ENCODE measurements around the gene MYO15B. TPM values are rescaled to one million over a fixed set of nuclear protein-coding genes. Genes with fewer than 3 reads are reported as not detected.

The MYO15B gene
- 267 TPM for total RNA-seq

- no peak for DNase-seq (ENCODE audit: low spot score)
Observed at GRCh38 chr17:75587675-75588595, at the start of gene MYO15B. MYO15B (plus strand) TSS chr17:75587800; CDS start chr17:75588058, 258 bp downstream.

- no peak for DNase-seq (ENCODE audit: low spot score)
Observed at GRCh38 chr17:75539967-75540729, 47.5 kb upstream of the MYO15B start.

GRCh38 chr17:75540923-75541503, 46.6 kb upstream of the MYO15B start:
- DNase-seq (ENCODE audit: low spot score): no peak

- DNase-seq (ENCODE audit: low spot score): no peak
Observed at GRCh38 chr17:75542229-75542628, 45.4 kb upstream of the MYO15B start.

- no peak for DNase-seq (ENCODE audit: low spot score)
Observed at GRCh38 chr17:75542728-75543336, 44.8 kb upstream of the MYO15B start.

GRCh38 chr17:75544250-75544649, 43.4 kb upstream of the MYO15B start:
- no peak for DNase-seq (ENCODE audit: low spot score)

GRCh38 chr17:75546181-75546580, 41.4 kb upstream of the MYO15B start:
- no peak for DNase-seq (ENCODE audit: low spot score)

- no peak for DNase-seq (ENCODE audit: low spot score)
Observed at GRCh38 chr17:75547091-75547490, 40.5 kb upstream of the MYO15B start.

- no peak for DNase-seq (ENCODE audit: low spot score)
Observed at GRCh38 chr17:75548813-75549212, 38.8 kb upstream of the MYO15B start.

- DNase-seq (ENCODE audit: low spot score): peak; percentile 88
Observed at GRCh38 chr17:75549246-75550138, 38.1 kb upstream of the MYO15B start.

GRCh38 chr17:75550139-75550465, 37.5 kb upstream of the MYO15B start:
- no peak for DNase-seq (ENCODE audit: low spot score)

GRCh38 chr17:75551266-75551665, 36.3 kb upstream of the MYO15B start:
- no peak for DNase-seq (ENCODE audit: low spot score)

- DNase-seq (ENCODE audit: low spot score): no peak
Observed at GRCh38 chr17:75552425-75553294, 34.9 kb upstream of the MYO15B start.

GRCh38 chr17:75553295-75554110, 34.1 kb upstream of the MYO15B start:
- no peak for DNase-seq (ENCODE audit: low spot score)

- DNase-seq (ENCODE audit: low spot score): no peak
Observed at GRCh38 chr17:75555679-75556153, 31.9 kb upstream of the MYO15B start.

GRCh38 chr17:75557075-75557851, 30.3 kb upstream of the MYO15B start:
- peak; percentile 68 for DNase-seq (ENCODE audit: low spot score)

GRCh38 chr17:75557852-75558665, 29.5 kb upstream of the MYO15B start:
- DNase-seq (ENCODE audit: low spot score): no peak
